ENCODE measurements around the gene BCOR.

The BCOR gene

GRCh38 chrX:40111868-40112267, 14.1 kb upstream of the BCOR start:
- DNase-seq, result no peak

GRCh38 chrX:40109288-40110008, 11.7 kb upstream of the BCOR start:
- DNase-seq, result peak; percentile 47

- peak; percentile 72 for DNase-seq
Measured at GRCh38 chrX:40108959-40109287, 11.2 kb upstream of the BCOR start.

- DNase-seq, result no peak
Measured at GRCh38 chrX:40108162-40108958, 10.6 kb upstream of the BCOR start.

GRCh38 chrX:40107291-40108161, 9.8 kb upstream of the BCOR start:
- peak; percentile 52 for DNase-seq

GRCh38 chrX:40106676-40107290, 9.0 kb upstream of the BCOR start:
- no peak for DNase-seq

GRCh38 chrX:40105835-40106675, 8.3 kb upstream of the BCOR start:
- peak; percentile 78 for DNase-seq

- DNase-seq, result no peak
Measured at GRCh38 chrX:40104985-40105834, 7.5 kb upstream of the BCOR start.

- DNase-seq, result peak; percentile 54
Measured at GRCh38 chrX:40104630-40104984, 6.8 kb upstream of the BCOR start.

- no peak for DNase-seq
Measured at GRCh38 chrX:40103565-40104323, 6.0 kb upstream of the BCOR start.

GRCh38 chrX:40102393-40103381, 4.9 kb upstream of the BCOR start:
- DNase-seq, result no peak

GRCh38 chrX:40101430-40101802, 3.7 kb upstream of the BCOR start:
- no peak for DNase-seq

- no peak for DNase-seq
Measured at GRCh38 chrX:40100537-40101429, 3.0 kb upstream of the BCOR start.

- no peak for DNase-seq
Measured at GRCh38 chrX:40100141-40100536, 2.4 kb upstream of the BCOR start.

- DNase-seq, result peak; percentile 60
Measured at GRCh38 chrX:40099055-40099958, 1.5 kb upstream of the BCOR start.

- peak; percentile 58 for DNase-seq
Measured at GRCh38 chrX:40098264-40099054, 701 bp upstream of the BCOR start.

All from stimulated activated CD4-positive, alpha-beta T cell treated with anti-CD3 and anti-CD28 coated beads, Interleukin-15, amount 100 ng/mL, for 24 hours (primary cell).